Measurements from ENCODE around the gene BARX1.

The BARX1 gene

GRCh38 chr9:93967020-93967803 is 12.1 kb upstream of the BARX1 start:
- in situ Hi-C loops (cut with MboI; ENCODE audit: low sequenced_read_pairs), result loop anchor here (25.0 kb wide), 2 partner anchors 280 to 805 kb away; no protein-coding TSS in a partner anchor

- in situ Hi-C loops (cut with MboI; ENCODE audit: low sequenced_read_pairs), result loop anchor here (25.0 kb wide), 2 partner anchors 279 to 804 kb away; no protein-coding TSS in a partner anchor
Observed at GRCh38 chr9:93965830-93966577, 10.8 kb upstream of the BARX1 start.

- in situ Hi-C loops (cut with MboI; ENCODE audit: low sequenced_read_pairs), result loop anchor here (25.0 kb wide), 2 partner anchors 277 to 802 kb away; no protein-coding TSS in a partner anchor
Observed at GRCh38 chr9:93964685-93965084, 9.5 kb upstream of the BARX1 start.

- in situ Hi-C loops (cut with MboI; ENCODE audit: low sequenced_read_pairs), result loop anchor here (25.0 kb wide), 2 partner anchors 277 to 802 kb away; no protein-coding TSS in a partner anchor
Observed at GRCh38 chr9:93963969-93964368, 8.8 kb upstream of the BARX1 start.

DNA sequence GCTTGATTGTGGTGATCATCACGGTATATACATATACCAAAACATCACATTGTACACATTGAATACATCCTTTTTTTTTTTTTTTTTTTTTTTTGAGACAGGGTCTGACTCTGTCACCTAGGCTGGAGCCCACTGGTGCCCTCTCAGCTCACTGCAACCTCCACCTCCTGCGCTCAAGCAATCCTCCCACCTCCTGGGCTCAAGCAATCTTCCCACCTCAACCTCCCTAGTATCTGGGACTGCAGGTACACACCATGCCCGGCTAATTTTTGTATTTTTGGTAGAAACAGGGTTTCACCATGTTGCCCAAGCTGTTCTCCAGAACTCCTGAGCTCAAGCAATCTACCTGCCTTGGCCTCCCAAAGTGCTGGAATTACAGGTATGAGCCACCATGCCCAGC is 8.3 kb upstream of the BARX1 start:
- in situ Hi-C loops (cut with MboI; ENCODE audit: low sequenced_read_pairs), result loop anchor here (25.0 kb wide), 2 partner anchors 276 to 801 kb away; no protein-coding TSS in a partner anchor

DNA sequence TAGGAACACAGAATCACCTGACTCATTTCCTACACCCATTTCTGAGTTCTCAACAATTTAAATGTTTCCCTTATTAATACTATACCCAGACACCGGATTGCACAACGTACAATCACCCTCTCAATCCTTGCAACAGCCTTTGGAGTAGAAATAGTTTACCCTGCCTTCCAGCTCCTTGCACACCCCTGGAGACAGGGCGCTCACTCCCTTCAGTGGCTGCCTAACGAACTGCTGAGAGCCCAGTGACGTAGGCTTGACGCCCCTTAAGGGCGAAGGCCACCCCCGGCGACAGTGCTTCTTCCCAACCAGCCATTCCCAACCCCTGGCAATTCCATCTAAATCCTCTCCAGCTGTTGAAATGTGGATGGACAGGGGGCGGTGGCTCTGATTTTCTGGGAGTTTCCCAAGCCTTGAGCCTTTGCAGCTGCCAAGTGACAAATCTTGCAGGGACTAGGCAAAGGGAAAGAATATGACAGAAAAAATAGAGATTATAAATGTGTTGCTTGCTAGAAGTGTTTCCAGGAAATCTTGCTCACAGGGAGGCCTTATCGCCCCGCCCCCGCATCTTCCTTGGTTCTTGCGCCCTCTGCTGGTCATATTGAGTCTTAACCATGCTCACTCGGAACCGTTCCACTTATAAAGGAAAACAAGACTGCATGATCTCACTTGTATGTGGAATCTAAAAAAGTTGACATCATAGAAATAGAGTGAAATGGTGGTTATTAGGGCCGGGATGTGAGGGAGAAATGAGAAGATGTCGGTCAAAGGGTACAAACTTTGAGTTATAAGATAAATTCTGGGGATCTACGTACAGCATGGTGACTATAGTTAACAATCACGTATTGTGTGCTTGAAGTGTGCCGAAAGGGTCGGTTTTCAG is 7.6 kb upstream of the BARX1 start:
- in situ Hi-C loops (cut with MboI; ENCODE audit: low sequenced_read_pairs), result loop anchor here (25.0 kb wide), 2 partner anchors 276 to 800 kb away; no protein-coding TSS in a partner anchor

- in situ Hi-C loops (cut with MboI; ENCODE audit: low sequenced_read_pairs), result loop anchor here (25.0 kb wide), 2 partner anchors 275 to 800 kb away; no protein-coding TSS in a partner anchor
Observed at GRCh38 chr9:93962017-93962416, 6.9 kb upstream of the BARX1 start.

DNA sequence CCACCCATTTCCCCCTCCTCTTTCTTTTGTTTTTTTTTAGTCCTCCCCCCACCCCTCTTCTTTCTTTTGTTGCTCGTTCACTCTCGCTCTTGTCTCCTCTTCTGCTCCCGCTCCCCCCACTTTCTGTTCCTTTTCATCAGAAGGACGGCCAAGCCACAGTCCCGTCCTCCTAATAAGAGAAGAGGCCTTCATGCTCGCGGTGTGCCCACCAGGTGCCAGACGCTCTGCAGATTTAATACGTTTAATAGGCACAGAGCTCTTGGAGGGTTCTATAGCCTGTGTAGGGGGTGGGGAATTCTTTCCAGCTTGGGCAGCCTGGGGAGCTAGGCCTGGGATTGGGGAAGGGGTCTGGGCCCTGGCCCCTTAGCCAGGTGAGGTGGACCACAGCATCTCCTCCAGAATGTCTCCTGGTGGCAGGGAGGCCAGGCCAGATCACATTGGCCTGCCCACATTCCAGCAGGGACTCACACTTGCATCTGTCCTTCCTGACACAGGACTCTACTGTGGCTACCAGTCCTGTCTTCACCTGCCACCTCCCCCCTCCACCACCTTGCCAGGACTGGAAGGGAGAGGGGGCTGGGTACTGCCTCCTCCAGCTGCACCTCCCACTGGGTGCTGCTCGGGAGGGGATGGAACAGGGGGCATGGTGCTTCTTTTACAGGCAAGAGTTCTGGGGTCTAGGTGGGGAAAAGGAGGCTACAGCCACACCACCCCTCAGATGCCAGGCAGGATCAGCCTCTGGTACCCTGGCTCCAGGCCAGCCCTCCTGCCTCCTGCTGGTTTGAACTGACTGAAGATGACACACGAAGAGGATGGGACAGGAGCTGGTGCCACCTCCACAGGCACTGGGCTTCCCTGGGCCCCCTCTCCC is 6.1 kb upstream of the BARX1 start:
- in situ Hi-C loops (cut with MboI; ENCODE audit: low sequenced_read_pairs), result loop anchor here (25.0 kb wide), 2 partner anchors 274 to 799 kb away; no protein-coding TSS in a partner anchor

GRCh38 chr9:93960221-93960970 is 5.2 kb upstream of the BARX1 start:
- in situ Hi-C loops (cut with MboI; ENCODE audit: low sequenced_read_pairs), result loop anchor here (25.0 kb wide), 2 partner anchors 273 to 798 kb away; no protein-coding TSS in a partner anchor

GRCh38 chr9:93959739-93960154 is 4.6 kb upstream of the BARX1 start:
- in situ Hi-C loops (cut with MboI; ENCODE audit: low sequenced_read_pairs), result loop anchor here (25.0 kb wide), 2 partner anchors 272 to 797 kb away; no protein-coding TSS in a partner anchor

GRCh38 chr9:93958819-93959682 is 3.9 kb upstream of the BARX1 start:
- in situ Hi-C loops (cut with MboI; ENCODE audit: low sequenced_read_pairs), result loop anchor here (25.0 kb wide), 2 partner anchors 272 to 797 kb away; no protein-coding TSS in a partner anchor

DNA sequence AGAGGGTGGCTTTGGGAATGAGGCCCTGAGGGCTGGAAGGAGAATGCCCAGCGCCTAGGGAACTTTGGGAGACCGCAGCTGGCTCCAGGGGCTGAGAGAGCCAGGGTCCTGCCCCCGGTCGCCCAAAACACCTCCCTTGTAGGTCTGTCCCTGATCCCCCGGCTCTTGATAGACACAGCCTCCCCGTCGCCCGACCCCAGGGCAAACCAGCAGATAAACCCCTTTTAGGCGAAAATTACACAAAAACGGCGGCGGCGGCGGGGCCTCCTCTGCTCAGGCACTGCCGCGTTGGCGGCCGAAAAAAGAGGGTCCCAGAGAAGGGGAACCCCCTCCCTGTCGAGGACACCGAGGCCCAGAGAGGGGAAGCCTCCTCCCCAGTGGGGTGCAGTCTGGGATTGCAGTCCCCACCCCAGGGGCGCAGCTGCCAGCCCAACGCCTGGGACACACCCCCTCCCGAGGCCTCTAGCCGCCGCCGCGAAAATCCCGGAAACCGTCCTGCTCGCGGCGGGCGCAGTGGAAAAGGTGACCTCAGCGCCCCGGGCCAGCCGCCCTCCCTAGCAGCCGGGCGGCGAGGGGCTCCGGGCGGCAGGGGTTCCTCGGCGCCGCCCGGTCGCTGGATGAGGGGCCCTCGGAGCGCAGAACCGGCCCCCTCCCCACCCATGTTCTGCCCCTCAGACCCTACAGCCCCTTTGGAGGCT is 3.1 kb upstream of the BARX1 start:
- in situ Hi-C loops (cut with MboI; ENCODE audit: low sequenced_read_pairs), result loop anchor here (25.0 kb wide), 2 partner anchors 271 to 796 kb away; no protein-coding TSS in a partner anchor

- in situ Hi-C loops (cut with MboI; ENCODE audit: low sequenced_read_pairs), result loop anchor here (25.0 kb wide), 2 partner anchors 269 to 794 kb away; no protein-coding TSS in a partner anchor
Observed at GRCh38 chr9:93955981-93956784, 1.0 kb upstream of the BARX1 start.

- in situ Hi-C loops (cut with MboI; ENCODE audit: low sequenced_read_pairs), result loop anchor here (25.0 kb wide), 2 partner anchors 267 to 792 kb away; no protein-coding TSS in a partner anchor
Observed at GRCh38 chr9:93954434-93955061, 607 bp downstream of the BARX1 start.

All from HL-60/S4 treated with retinoic acid at 250 ng/mL for 4 days and 3 days (cell line).